Cardiac muscle cell (in vitro differentiated cells and primary cell): ENCODE measurements around the gene RNU6-1. TPM values are rescaled to one million over a fixed set of nuclear protein-coding genes. Genes with fewer than 3 reads are reported as not detected.

ENCODE experiments used
- DNase-seq, 2 donors: peaks; one replicate each; pipeline versions ENCODE4 v3.0.0 to v3.0.0-alpha.2; 2010 to 2017; ENCODE audit warnings: low read depth in 1 of 2, low spot score in 1 of 2
- H3K27ac ChIP-seq: fragments of 200-600 bp; sonication (generic); 2 replicates; pipeline ENCODE4 v1.5.1; 2016
- H3K27me3 ChIP-seq: fragments of 200-600 bp; sonication (generic); 2 replicates; pipeline ENCODE4 v1.6.0; 2016; ENCODE audit warnings: control low read depth
- H3K36me3 ChIP-seq: fragments of 200-600 bp; sonication (generic); 2 replicates; pipeline ENCODE4 v1.5.1; 2016; ENCODE audit warnings: control low read depth
- H3K4me1 ChIP-seq: fragments of 200-600 bp; sonication (generic); 2 replicates; pipeline ENCODE4 v1.8.1; 2017; ENCODE audit warnings: low read depth, mild to moderate bottlenecking, mixed run types
- H3K4me3 ChIP-seq: fragments of 200-600 bp; sonication (generic); 2 replicates; pipeline ENCODE4 v1.5.1; 2016; ENCODE audit warnings: mild to moderate bottlenecking
- H3K9me3 ChIP-seq: fragments of 200-600 bp; sonication (generic); 2 replicates; pipeline ENCODE4 v1.5.1; 2017; ENCODE audit warnings: low read depth, mild to moderate bottlenecking, control low read depth
- polyA plus RNA-seq: library from polyadenylated mRNA; unstranded; fragments of >200 nt; fragmentation: Nextera tagmentation; extraction: Ambion mirVana; gene quantifications from 2 replicates; pipeline ENCODE4 v1.2.1, GENCODE V29; 2016
- total RNA-seq: library from RNA; depleted of rRNA; stranded (reverse); fragments of >200 nt; gene quantifications from 2 replicates; pipeline ENCODE4 v1.2.3, GENCODE V29; 2016
- TF ChIP-seq, protein P1 (sequence below): IDR thresholded peaks from 2 replicates; pipeline ENCODE4 v1.5.1; 2012; ENCODE audit warnings: low read depth, mild to moderate bottlenecking, low read length

RNU6-1 gene
- total and polyA plus RNA-seq, 2 experiments from 2014 or later: not detected

DNA sequence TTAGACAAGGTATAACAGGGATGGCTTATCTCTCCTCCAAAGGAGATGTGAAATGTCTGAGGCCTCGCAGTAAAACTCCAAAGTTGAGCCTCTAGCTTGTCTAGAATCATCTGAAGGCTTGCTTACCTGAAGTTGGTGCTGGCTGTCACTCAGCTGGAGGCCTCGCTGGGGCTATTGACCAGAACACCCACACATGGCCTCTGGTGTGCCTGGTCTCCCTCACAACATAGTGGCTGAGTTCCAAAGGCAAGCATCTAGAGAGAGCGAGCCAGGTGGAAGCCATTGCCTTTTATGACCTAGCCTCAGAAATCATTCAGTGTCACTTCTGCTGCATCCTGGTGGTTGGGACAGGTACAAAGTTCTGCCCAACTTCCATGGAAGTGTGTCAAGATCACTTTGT, 17.4 kb upstream of the RNU6-1 start:
- H3K4me3 ChIP-seq: no peak overlapping the region
- TF ChIP-seq, protein P1, sequence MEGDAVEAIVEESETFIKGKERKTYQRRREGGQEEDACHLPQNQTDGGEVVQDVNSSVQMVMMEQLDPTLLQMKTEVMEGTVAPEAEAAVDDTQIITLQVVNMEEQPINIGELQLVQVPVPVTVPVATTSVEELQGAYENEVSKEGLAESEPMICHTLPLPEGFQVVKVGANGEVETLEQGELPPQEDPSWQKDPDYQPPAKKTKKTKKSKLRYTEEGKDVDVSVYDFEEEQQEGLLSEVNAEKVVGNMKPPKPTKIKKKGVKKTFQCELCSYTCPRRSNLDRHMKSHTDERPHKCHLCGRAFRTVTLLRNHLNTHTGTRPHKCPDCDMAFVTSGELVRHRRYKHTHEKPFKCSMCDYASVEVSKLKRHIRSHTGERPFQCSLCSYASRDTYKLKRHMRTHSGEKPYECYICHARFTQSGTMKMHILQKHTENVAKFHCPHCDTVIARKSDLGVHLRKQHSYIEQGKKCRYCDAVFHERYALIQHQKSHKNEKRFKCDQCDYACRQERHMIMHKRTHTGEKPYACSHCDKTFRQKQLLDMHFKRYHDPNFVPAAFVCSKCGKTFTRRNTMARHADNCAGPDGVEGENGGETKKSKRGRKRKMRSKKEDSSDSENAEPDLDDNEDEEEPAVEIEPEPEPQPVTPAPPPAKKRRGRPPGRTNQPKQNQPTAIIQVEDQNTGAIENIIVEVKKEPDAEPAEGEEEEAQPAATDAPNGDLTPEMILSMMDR: no peak
- no peaks in the 10 kb centered on the region for H3K4me1 ChIP-seq
- no peak for DNase-seq
- no peak overlapping the region for H3K27ac ChIP-seq
- H3K9me3 ChIP-seq: no peaks in the 10 kb centered on the region
- H3K27me3 ChIP-seq: no peaks in the 10 kb centered on the region
- no peaks in the 10 kb centered on the region for H3K36me3 ChIP-seq

DNA sequence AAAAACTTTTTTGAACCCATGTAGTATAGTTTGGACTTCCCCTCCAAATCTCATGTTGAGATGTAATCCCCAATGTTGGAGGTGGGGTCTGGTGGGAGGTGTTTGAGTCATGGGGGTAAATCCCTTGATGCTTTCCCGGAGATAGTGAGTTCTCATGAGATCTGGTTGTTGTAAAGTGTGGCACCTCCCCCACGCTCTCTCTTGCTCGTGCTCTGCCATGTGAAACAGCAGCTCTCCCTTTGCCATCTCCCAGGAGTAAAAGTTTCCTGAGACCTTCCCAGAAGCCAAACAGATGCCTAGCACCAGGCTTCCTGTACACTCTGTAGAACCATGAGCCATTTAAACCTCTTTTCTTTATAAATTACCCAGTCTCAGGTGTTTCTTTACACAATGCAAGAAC, 16.0 kb upstream of the RNU6-1 start:
- H3K4me3 ChIP-seq: no peak overlapping the region
- H3K27me3 ChIP-seq: no peaks in the 10 kb centered on the region
- TF ChIP-seq, protein P1: no peak
- H3K4me1 ChIP-seq: no peaks in the 10 kb centered on the region
- H3K9me3 ChIP-seq: no peaks in the 10 kb centered on the region
- no peak overlapping the region for H3K27ac ChIP-seq
- no peak for DNase-seq
- H3K36me3 ChIP-seq: no peaks in the 10 kb centered on the region

DNA sequence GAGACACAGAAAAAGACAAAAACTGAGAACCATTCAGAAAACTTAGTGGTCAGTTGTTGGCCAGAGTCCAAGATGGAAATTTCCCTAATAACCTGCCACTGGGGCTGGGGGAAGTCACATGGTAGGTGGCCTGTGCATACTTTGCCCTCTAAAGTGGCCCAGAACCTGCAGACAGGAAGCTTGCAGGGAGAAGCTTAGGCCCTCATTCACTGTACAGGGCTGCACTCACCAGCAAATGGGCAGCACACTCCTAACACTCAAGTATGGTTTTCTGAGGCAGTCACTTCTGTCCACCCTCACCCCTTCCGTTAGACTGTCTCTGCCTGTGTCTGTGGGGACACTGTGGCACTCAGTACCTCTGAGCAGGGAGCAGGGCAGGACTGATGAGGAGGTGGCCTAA, 14.5 kb upstream of the RNU6-1 start:
- no peaks in the 10 kb centered on the region for H3K27me3 ChIP-seq
- no peak overlapping the region for H3K4me3 ChIP-seq
- H3K27ac ChIP-seq: no peak overlapping the region
- no peaks in the 10 kb centered on the region for H3K36me3 ChIP-seq
- TF ChIP-seq, protein P1: no peak
- H3K9me3 ChIP-seq: no peaks in the 10 kb centered on the region
- no peaks in the 10 kb centered on the region for H3K4me1 ChIP-seq
- DNase-seq: no peak

DNA sequence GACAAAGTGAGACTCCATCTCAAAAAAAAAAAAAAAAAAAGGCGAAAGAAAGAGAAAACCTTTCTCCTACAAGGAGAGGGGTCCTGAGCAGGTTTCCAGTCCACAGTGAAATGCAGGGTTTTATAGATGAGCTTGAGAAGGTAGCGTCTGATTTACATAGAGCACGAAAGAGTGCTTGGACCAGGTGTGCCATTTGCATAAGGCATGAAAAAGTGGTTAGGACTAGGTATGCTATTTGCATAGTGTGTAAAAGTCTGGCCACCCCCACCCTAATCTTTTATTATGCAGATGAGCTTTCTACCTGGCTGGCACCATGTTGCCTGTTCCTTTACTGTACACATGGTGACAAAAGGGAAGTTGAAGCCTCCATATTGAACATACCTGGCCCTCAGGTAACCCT, 13.6 kb upstream of the RNU6-1 start:
- no peaks in the 10 kb centered on the region for H3K4me1 ChIP-seq
- no peaks in the 10 kb centered on the region for H3K27me3 ChIP-seq
- TF ChIP-seq, protein P1: no peak
- H3K36me3 ChIP-seq: no peaks in the 10 kb centered on the region
- no peak overlapping the region for H3K27ac ChIP-seq
- no peak for DNase-seq
- H3K4me3 ChIP-seq: no peak overlapping the region
- no peaks in the 10 kb centered on the region for H3K9me3 ChIP-seq

DNA sequence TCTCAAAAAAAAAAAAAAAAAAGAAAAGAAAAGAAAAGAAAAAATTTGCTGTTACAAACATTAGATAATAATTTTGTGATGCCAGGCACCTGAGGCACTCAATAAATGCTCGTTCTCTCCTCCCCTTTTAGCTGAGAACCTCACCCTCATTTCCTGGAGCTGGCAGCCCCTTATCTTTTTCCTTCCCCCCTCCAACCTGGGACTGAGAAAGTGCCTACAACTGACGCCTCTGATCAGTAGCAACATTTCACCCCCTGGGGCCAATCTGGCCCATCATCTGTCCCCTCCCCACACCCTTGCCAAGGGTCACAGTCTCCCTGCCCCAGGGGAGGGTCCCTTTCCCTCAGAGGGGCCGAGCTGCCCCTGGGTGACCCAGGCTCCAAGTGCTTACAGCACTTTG, 12.6 kb upstream of the RNU6-1 start:
- H3K27ac ChIP-seq: no peak overlapping the region
- H3K9me3 ChIP-seq: no peaks in the 10 kb centered on the region
- TF ChIP-seq, protein P1: no peak
- no peaks in the 10 kb centered on the region for H3K4me1 ChIP-seq
- no peak for DNase-seq
- no peak overlapping the region for H3K4me3 ChIP-seq
- no peaks in the 10 kb centered on the region for H3K36me3 ChIP-seq
- H3K27me3 ChIP-seq: no peaks in the 10 kb centered on the region

DNA sequence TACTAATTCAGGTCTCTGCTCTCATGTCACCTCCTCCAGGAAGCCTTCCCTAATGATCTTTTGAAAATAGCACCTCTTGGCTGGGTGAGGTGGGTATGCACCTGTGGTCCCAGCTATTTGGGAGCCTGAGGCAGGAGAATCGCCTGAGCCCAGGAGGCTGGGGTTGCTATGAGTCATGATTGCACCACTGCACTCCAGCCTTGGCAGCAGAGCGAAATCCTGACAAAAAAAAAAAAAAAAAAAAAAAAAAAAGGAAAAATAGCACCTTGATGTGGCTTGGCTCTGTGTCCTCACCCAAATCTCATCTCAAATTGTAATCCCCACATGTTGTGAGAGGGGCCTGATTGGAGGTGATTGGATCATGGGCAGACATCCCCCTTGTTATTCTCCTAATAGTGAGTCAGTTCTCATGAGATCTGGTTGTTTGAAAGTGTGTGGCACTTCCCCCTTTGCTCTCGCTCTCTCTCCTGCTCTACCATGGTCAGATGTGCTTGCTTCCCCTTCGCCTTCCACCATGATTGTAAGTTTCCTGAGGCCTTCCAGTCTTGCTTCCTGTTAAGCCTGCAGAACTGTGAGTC, 11.2 kb upstream of the RNU6-1 start:
- no peaks in the 10 kb centered on the region for H3K36me3 ChIP-seq
- no peaks in the 10 kb centered on the region for H3K9me3 ChIP-seq
- DNase-seq: peak in 1 of 2 donors; percentile 65
- no peaks in the 10 kb centered on the region for H3K27me3 ChIP-seq
- no peak overlapping the region for H3K4me3 ChIP-seq
- no peak overlapping the region for H3K27ac ChIP-seq
- no peaks in the 10 kb centered on the region for H3K4me1 ChIP-seq
- TF ChIP-seq, protein P1: no peak
